Fibroblast of lung (primary cell): ENCODE results near the gene ZNF526. TPM values are rescaled to one million over a fixed set of nuclear protein-coding genes. Genes with fewer than 3 reads are reported as not detected.

Experiments used
- DNase-seq, 2 donors: peaks; one replicate each; pipeline versions ENCODE4 v3.0.0 to v3.0.0-alpha.2; 2010; ENCODE audit warnings: low read depth in 2 of 2
- H2AFZ ChIP-seq: 2 replicates; pipeline ENCODE4 v1.5.1; 2012; ENCODE audit warnings: low read length, control low read depth, inconsistent platforms
- H3K27ac ChIP-seq: 2 replicates; pipeline ENCODE4 v1.5.1; 2011; ENCODE audit warnings: low read length, control low read depth; ENCODE audit not compliant: insufficient read depth
- H3K27me3 ChIP-seq: 2 replicates; pipeline ENCODE4 v1.5.1; 2011; ENCODE audit warnings: mild to moderate bottlenecking, low read length; ENCODE audit not compliant: control insufficient read depth, insufficient read depth
- H3K36me3 ChIP-seq: 2 replicates; pipeline ENCODE4 v1.5.1; 2011; ENCODE audit warnings: low read length; ENCODE audit not compliant: control insufficient read depth, insufficient read depth
- H3K4me1 ChIP-seq: 2 replicates; pipeline ENCODE4 v1.5.1; 2011; ENCODE audit warnings: low read length; ENCODE audit not compliant: control insufficient read depth, insufficient read depth; ENCODE audit errors: extremely low read depth
- H3K4me2 ChIP-seq: 2 replicates; pipeline ENCODE4 v1.5.1; 2011; ENCODE audit warnings: low read length, control low read depth; ENCODE audit not compliant: insufficient read depth; ENCODE audit errors: extremely low read depth
- H3K4me3 ChIP-seq, 4 experiments: fragments of 200-600 bp in 1 of 4; sonication (generic) in 1 of 4; replicated peaks in 1 of 4; 2 replicates each; pipeline ENCODE4 v1.5.1; 2011 to 2016; ENCODE audit warnings: low read length in 4 of 4, low read depth in 3 of 4, mild to moderate bottlenecking in 3 of 4, control low read depth in 2 of 4, inconsistent platforms in 1 of 4, mixed read lengths in 1 of 4; ENCODE audit not compliant: insufficient read depth in 1 of 4; ENCODE audit errors: control extremely low read depth in 1 of 4
- H3K79me2 ChIP-seq: 2 replicates; pipeline ENCODE4 v1.5.1; 2012; ENCODE audit warnings: mild to moderate bottlenecking, low read length, inconsistent platforms; ENCODE audit not compliant: control insufficient read depth, insufficient read depth
- H3K9ac ChIP-seq: 2 replicates; pipeline ENCODE4 v1.5.1; 2011; ENCODE audit warnings: mild to moderate bottlenecking, low read length, control low read depth; ENCODE audit not compliant: insufficient read depth
- H3K9me3 ChIP-seq: 2 replicates; pipeline ENCODE4 v1.5.1; 2012; ENCODE audit warnings: low read depth, low read length; ENCODE audit not compliant: control insufficient read depth, insufficient read depth
- H4K20me1 ChIP-seq: 2 replicates; pipeline ENCODE4 v1.5.1; 2011; ENCODE audit warnings: low read length; ENCODE audit not compliant: control insufficient read depth, insufficient read depth; ENCODE audit errors: extremely low read depth
- EZH2 ChIP-seq: IDR thresholded peaks from 2 replicates; pipeline ENCODE4 v1.5.1; 2012; ENCODE audit warnings: low read length, control low read depth, mild to moderate bottlenecking; ENCODE audit errors: missing control alignments
- polyA plus RNA-seq, 2 donors: library from polyadenylated mRNA; depleted of rRNA in 1 of 2; stranded (reverse) in 1 of 2; unstranded in 1 of 2; fragments of >200 nt; gene quantifications; 2 replicates each; pipeline ENCODE4 v1.2.1, GENCODE V29; 2011 to 2012; ENCODE audit warnings: missing spikeins in 1 of 2
- total RNA-seq: library from RNA; depleted of rRNA; stranded (reverse); fragments of >200 nt; gene quantifications from 2 replicates; pipeline ENCODE4 v1.2.1, GENCODE V29; 2014
- TF ChIP-seq, protein P1 (sequence below), 2 donors: IDR thresholded peaks in 1 of 2; conservative IDR thresholded peaks in 1 of 2; 1 replicate in 1 of 2; 2 replicates in 1 of 2; pipeline ENCODE4 v1.5.1; 2011 to 2012; ENCODE audit warnings: low read length in 2 of 2, control low read depth in 1 of 2, inconsistent platforms in 1 of 2, low read depth in 1 of 2, mild to moderate bottlenecking in 1 of 2

The ZNF526 gene
- total and polyA plus RNA-seq, 2 donors (not counting 1 experiment from before 2014, with no cell fraction given): 5.9 to 7.8 TPM

DNA sequence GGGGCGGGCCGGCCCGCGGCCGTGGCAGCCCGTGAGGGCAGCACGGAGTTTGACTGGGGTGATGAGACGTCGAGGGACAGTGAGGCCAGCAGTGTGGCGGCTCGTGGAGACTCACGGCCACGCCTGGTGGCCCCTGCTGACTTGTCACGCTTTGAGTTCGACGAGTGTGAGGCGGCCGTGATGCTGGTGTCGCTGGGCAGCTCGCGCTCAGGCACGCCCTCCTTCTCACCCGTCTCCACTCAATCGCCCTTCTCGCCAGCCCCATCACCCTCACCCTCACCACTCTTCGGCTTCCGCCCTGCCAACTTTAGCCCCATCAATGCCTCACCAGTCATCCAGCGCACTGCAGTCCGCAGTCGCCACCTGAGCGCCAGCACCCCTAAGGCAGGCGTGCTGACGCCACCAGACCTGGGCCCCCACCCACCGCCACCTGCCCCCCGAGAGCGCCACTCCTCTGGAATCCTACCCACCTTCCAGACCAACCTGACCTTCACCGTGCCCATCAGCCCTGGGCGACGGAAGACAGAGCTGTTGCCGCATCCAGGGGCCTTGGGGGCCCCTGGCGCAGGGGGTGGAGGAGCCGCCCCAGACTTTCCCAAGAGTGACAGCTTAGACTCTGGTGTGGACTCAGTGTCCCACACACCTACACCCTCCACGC, 53.4 kb downstream of the ZNF526 start:
- H3K4me2 ChIP-seq: no peak overlapping the region
- no peak for DNase-seq
- peaks cover 56% of the 10 kb centered on the region for H3K79me2 ChIP-seq
- no peak overlapping the region for H3K27ac ChIP-seq
- no peaks in the 10 kb centered on the region for H3K27me3 ChIP-seq
- H3K9ac ChIP-seq: no peak overlapping the region
- no peaks in the 10 kb centered on the region for H3K9me3 ChIP-seq
- H2AFZ ChIP-seq: no peak overlapping the region
- peaks cover 12% of the 10 kb centered on the region for H3K4me1 ChIP-seq
- TF ChIP-seq EZH2: no peak
- TF ChIP-seq, protein P1, sequence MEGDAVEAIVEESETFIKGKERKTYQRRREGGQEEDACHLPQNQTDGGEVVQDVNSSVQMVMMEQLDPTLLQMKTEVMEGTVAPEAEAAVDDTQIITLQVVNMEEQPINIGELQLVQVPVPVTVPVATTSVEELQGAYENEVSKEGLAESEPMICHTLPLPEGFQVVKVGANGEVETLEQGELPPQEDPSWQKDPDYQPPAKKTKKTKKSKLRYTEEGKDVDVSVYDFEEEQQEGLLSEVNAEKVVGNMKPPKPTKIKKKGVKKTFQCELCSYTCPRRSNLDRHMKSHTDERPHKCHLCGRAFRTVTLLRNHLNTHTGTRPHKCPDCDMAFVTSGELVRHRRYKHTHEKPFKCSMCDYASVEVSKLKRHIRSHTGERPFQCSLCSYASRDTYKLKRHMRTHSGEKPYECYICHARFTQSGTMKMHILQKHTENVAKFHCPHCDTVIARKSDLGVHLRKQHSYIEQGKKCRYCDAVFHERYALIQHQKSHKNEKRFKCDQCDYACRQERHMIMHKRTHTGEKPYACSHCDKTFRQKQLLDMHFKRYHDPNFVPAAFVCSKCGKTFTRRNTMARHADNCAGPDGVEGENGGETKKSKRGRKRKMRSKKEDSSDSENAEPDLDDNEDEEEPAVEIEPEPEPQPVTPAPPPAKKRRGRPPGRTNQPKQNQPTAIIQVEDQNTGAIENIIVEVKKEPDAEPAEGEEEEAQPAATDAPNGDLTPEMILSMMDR (conservative IDR thresholded peaks at IDR 0.05 in 1 of 2, IDR thresholded peaks at IDR 0.05 in 1 of 2; ENCODE audit: low read depth in 1 of 2, low read length in 2 of 2): no peak
- no peaks in the 10 kb centered on the region for H4K20me1 ChIP-seq
- H3K4me3 ChIP-seq: no peak overlapping the region
- peaks cover 26% of the 10 kb centered on the region for H3K36me3 ChIP-seq

DNA sequence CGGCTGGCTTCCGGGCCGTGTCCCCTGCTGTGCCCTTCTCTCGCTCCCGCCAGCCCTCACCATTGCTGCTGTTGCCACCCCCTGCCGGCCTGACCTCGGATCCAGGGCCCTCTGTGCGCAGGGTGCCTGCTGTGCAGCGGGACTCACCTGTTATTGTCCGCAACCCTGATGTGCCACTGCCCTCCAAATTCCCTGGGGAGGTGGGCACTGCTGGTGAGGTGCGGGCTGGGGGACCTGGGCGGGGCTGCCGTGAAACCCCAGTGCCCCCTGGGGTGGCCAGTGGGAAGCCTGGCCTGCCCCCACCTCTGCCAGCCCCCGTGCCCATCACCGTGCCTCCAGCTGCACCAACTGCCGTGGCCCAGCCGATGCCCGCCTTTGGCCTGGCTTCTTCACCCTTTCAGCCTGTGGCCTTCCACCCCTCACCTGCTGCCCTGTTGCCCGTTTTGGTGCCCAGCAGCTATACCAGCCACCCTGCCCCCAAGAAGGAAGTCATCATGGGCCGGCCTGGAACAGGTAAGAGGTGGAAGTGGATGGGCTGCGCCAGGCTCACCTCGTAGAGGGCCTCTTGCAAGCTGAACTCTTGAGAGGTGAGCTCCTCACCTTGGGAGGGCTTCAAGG, 54.1 kb downstream of the ZNF526 start:
- peaks cover 16% of the 10 kb centered on the region for H3K4me1 ChIP-seq
- no peak for TF ChIP-seq EZH2
- TF ChIP-seq, protein P1 (conservative IDR thresholded peaks at IDR 0.05 in 1 of 2, IDR thresholded peaks at IDR 0.05 in 1 of 2; ENCODE audit: low read depth in 1 of 2, low read length in 2 of 2): no peak
- H3K4me2 ChIP-seq: no peak overlapping the region
- DNase-seq: no peak
- no peak overlapping the region for H2AFZ ChIP-seq
- H3K36me3 ChIP-seq: peaks cover 26% of the 10 kb centered on the region
- H3K9ac ChIP-seq: no peak overlapping the region
- H3K4me3 ChIP-seq: no peak overlapping the region
- H3K27me3 ChIP-seq: no peaks in the 10 kb centered on the region
- no peaks in the 10 kb centered on the region for H3K9me3 ChIP-seq
- no peaks in the 10 kb centered on the region for H4K20me1 ChIP-seq
- H3K27ac ChIP-seq: no peak overlapping the region
- peaks cover 61% of the 10 kb centered on the region for H3K79me2 ChIP-seq

DNA sequence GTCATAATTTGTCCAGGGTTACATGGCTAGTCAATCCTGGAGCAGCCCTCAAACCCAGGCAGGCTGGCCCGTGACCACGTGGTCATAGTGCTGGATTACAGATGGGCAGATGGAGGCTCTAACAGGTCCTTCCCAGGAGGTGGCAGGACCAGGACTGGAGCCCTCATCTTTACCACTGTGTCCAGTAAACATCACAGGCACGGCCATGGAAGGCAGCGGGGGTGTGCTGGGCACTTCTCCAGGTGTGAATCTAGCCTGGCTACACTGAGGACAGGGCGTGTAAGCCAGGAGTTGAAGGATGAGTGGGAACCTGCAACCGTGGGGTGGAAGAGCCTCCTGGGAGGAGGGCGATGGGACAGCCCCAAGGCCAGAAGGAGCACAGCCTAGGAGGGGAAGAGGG, 55.0 kb downstream of the ZNF526 start:
- Histone ChIP-seq H3K4me3 (no peak overlapping the region), H3K4me2 (no peak overlapping the region), H3K9ac (no peak overlapping the region), H3K9me3 (no peaks in the 10 kb centered on the region), H3K4me1 (peaks cover 19% of the 10 kb centered on the region), H3K27ac (no peak overlapping the region), H3K79me2 (peaks cover 55% of the 10 kb centered on the region), H4K20me1 (no peaks in the 10 kb centered on the region), H2AFZ (no peak overlapping the region), H3K27me3 (no peaks in the 10 kb centered on the region), H3K36me3 (peaks cover 26% of the 10 kb centered on the region)
- TF ChIP-seq, protein P1 (conservative IDR thresholded peaks at IDR 0.05 in 1 of 2, IDR thresholded peaks at IDR 0.05 in 1 of 2; ENCODE audit: low read depth in 1 of 2, low read length in 2 of 2): no peak
- TF ChIP-seq EZH2: no peak
- no peak for DNase-seq
